Testis (tissue), 3 donors: ENCODE data around the gene DNAH12. TPM values are rescaled to one million over a fixed set of nuclear protein-coding genes. Genes with fewer than 3 reads are reported as not detected.

Experiments
- DNase-seq: peaks from one replicate; pipeline ENCODE4 v3.0.0-alpha.2; 2019
- H3K27ac ChIP-seq, 2 donors: fragments of 200-600 bp; sonication (generic); one replicate each; pipeline ENCODE4 v1.5.1; 2019
- H3K27me3 ChIP-seq: fragments of 200-600 bp; sonication (generic); one replicate; pipeline ENCODE4 v1.5.1; 2019
- H3K36me3 ChIP-seq: fragments of 200-600 bp; sonication (generic); one replicate; pipeline ENCODE4 v1.5.1; 2017; ENCODE audit warnings: low read depth; ENCODE audit errors: missing control alignments
- H3K4me1 ChIP-seq: fragments of 200-600 bp; sonication (generic); one replicate; pipeline ENCODE4 v1.5.1; 2019
- H3K4me3 ChIP-seq, 2 donors: fragments of 200-600 bp; sonication (generic); one replicate each; pipeline ENCODE4 v1.5.1; 2017 to 2019
- H3K9me3 ChIP-seq: fragments of 200-600 bp; sonication (generic); one replicate; pipeline ENCODE4 v1.5.1; 2017
- POLR2A ChIP-seq: fragments of 450-650 bp; IDR thresholded peaks from one replicate; pipeline ENCODE4 v1.6.1; 2017; ENCODE audit warnings: antibody characterized with exemption, mild to moderate bottlenecking, moderate library complexity
- WGBS, 2 donors: methylation state at CpG; one replicate each; pipeline ENCODE4 v1.1.5; 2018; 5-methylcytosine and 5-hydroxymethylcytosine counted together
- intact Hi-C: fragments of 100-400 bp; cut with DNase I; formaldehyde crosslinking; loops from one replicate; pipeline ENCODE4 v1.15.1; 2023; ENCODE audit warnings: low total_unique reads
- polyA plus RNA-seq: library from polyadenylated mRNA; stranded (reverse); fragments of 350-450 nt; fragmentation: Illumina TruSeq; extraction: RNeasy Lipid Tissue Mini Kit (QIAGEN cat#74804); gene quantifications from one replicate; pipeline ENCODE4 v1.2.3, GENCODE V29; 2014; ENCODE audit warnings: low read depth, low replicate concordance; ENCODE audit not compliant: insufficient read depth
- total RNA-seq, 2 donors: library from RNA; depleted of rRNA; stranded (reverse); fragments of >200 nt; gene quantifications; one replicate each; pipeline ENCODE4 v1.2.3, GENCODE V29; 2016
- TF ChIP-seq, protein P1 (sequence below), 3 experiments: fragments of 450-650 bp in 2 of 3; fragments of 200-600 bp in 1 of 3; sonication (generic) in 1 of 3; IDR thresholded peaks; one replicate each; pipeline ENCODE4 v1.5.1; 2016 to 2019; ENCODE audit warnings: antibody characterized with exemption in 3 of 3, mild to moderate bottlenecking in 2 of 3, moderate library complexity in 1 of 3

Gene DNAH12
- total and polyA plus RNA-seq, 3 donors from 2014 or later, result 11.3 to 19.6 (median 15.7) TPM

GRCh38 chr3:57583544-57583943 lies 39.4 kb upstream of the DNAH12 start:
- no peaks in the 10 kb centered on the region for H3K36me3 ChIP-seq
- TF ChIP-seq, protein P1, sequence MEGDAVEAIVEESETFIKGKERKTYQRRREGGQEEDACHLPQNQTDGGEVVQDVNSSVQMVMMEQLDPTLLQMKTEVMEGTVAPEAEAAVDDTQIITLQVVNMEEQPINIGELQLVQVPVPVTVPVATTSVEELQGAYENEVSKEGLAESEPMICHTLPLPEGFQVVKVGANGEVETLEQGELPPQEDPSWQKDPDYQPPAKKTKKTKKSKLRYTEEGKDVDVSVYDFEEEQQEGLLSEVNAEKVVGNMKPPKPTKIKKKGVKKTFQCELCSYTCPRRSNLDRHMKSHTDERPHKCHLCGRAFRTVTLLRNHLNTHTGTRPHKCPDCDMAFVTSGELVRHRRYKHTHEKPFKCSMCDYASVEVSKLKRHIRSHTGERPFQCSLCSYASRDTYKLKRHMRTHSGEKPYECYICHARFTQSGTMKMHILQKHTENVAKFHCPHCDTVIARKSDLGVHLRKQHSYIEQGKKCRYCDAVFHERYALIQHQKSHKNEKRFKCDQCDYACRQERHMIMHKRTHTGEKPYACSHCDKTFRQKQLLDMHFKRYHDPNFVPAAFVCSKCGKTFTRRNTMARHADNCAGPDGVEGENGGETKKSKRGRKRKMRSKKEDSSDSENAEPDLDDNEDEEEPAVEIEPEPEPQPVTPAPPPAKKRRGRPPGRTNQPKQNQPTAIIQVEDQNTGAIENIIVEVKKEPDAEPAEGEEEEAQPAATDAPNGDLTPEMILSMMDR (IDR thresholded peaks at IDR 0.05), result no peak
- no peak for TF ChIP-seq POLR2A
- no peaks in the 10 kb centered on the region for H3K27me3 ChIP-seq
- H3K27ac ChIP-seq, result no peak overlapping the region
- 88 to 94% methylated on average over 2 of the region's 2 CpGs for WGBS, 2 donors
- H3K9me3 ChIP-seq, result no peaks in the 10 kb centered on the region
- no peak overlapping the region for H3K4me3 ChIP-seq
- intact Hi-C loops, result no loop called here
- H3K4me1 ChIP-seq, result no peaks in the 10 kb centered on the region
- DNase-seq, result no peak

GRCh38 chr3:57582474-57583168 lies 38.5 kb upstream of the DNAH12 start:
- peaks cover 4% of the 10 kb centered on the region for H3K4me1 ChIP-seq

GRCh38 chr3:57577801-57578200 lies 33.7 kb upstream of the DNAH12 start:
- no peaks in the 10 kb centered on the region for H3K27me3 ChIP-seq
- H3K27ac ChIP-seq, result no peak overlapping the region
- peaks cover 11% of the 10 kb centered on the region for H3K4me1 ChIP-seq
- intact Hi-C loops, result no loop called here
- WGBS, 2 donors, result 84 to 94% methylated on average over 9 of the region's 9 CpGs
- no peaks in the 10 kb centered on the region for H3K9me3 ChIP-seq
- no peak overlapping the region for H3K4me3 ChIP-seq
- TF ChIP-seq POLR2A, result no peak
- TF ChIP-seq, protein P1 (IDR thresholded peaks at IDR 0.05), result no peak
- no peak for DNase-seq
- no peaks in the 10 kb centered on the region for H3K36me3 ChIP-seq

More at GRCh38 chr3:57582474-57583168, 38.5 kb upstream of the DNAH12 start:
- 88% methylated on average over 7 of the region's 7 CpGs for WGBS, 2 donors
- no peak overlapping the region for H3K4me3 ChIP-seq
- no peaks in the 10 kb centered on the region for H3K36me3 ChIP-seq
- TF ChIP-seq, protein P1 (IDR thresholded peaks at IDR 0.05), result no peak
- TF ChIP-seq POLR2A, result no peak
- intact Hi-C loops, result no loop called here
- H3K27ac ChIP-seq, result no peak overlapping the region
- no peaks in the 10 kb centered on the region for H3K9me3 ChIP-seq
- DNase-seq, result no peak
- H3K27me3 ChIP-seq, result no peaks in the 10 kb centered on the region

GRCh38 chr3:57575966-57576626 lies 32.0 kb upstream of the DNAH12 start:
- WGBS, 2 donors, result 67 to 73% methylated on average over 3 of the region's 3 CpGs
- no peak overlapping the region for H3K4me3 ChIP-seq
- H3K36me3 ChIP-seq, result no peaks in the 10 kb centered on the region
- H3K9me3 ChIP-seq, result no peaks in the 10 kb centered on the region
- TF ChIP-seq POLR2A, result no peak
- TF ChIP-seq, protein P1 (IDR thresholded peaks at IDR 0.05), result no peak
- intact Hi-C loops, result no loop called here
- H3K4me1 ChIP-seq, result peaks cover 14% of the 10 kb centered on the region
- DNase-seq, result no peak
- H3K27me3 ChIP-seq, result no peaks in the 10 kb centered on the region
- H3K27ac ChIP-seq, result peak overlapping the region in 1 of 2 donors; percentile 19
